ENCODE results near the gene ATP4A. TPM values are rescaled to one million over a fixed set of nuclear protein-coding genes. Genes with fewer than 3 reads are reported as not detected.

ATP4A gene
- total RNA-seq, 3 donors from 2014 or later, result not detected

GRCh38 chr19:35524181-35524837 lies 39.1 kb downstream of the ATP4A start:
- no peak overlapping the region for H3K27ac ChIP-seq
- TF ChIP-seq POLR2A (IDR thresholded peaks at IDR 0.05) (no peak), CTCF (IDR thresholded peaks at IDR 0.05) (no peak), POLR2AphosphoS5 (IDR thresholded peaks at IDR 0.05) (no peak)
- intact Hi-C loops (cut with DNase I; ENCODE audit: low total_unique reads), result no loop called here
- H3K9me3 ChIP-seq, result no peaks in the 10 kb centered on the region
- H3K36me3 ChIP-seq, result no peaks in the 10 kb centered on the region
- no peak overlapping the region for H3K4me3 ChIP-seq
- no peaks in the 10 kb centered on the region for H3K4me1 ChIP-seq
- H3K27me3 ChIP-seq, result peaks cover 0 to 43% of the 10 kb centered on the region in 2 donors
- DNase-seq (ENCODE audit: low spot score in 2 of 2), result no peak

- Histone ChIP-seq H3K27me3 (peaks cover 0 to 29% of the 10 kb centered on the region in 2 donors), H3K9me3 (no peaks in the 10 kb centered on the region), H3K4me3 (no peak overlapping the region), H3K4me1 (no peaks in the 10 kb centered on the region), H3K36me3 (no peaks in the 10 kb centered on the region), H3K27ac (no peak overlapping the region)
- no peak for TF ChIP-seq POLR2A (IDR thresholded peaks at IDR 0.05)
- intact Hi-C loops (cut with DNase I; ENCODE audit: low total_unique reads), result no loop called here
- no peak for DNase-seq (ENCODE audit: low spot score in 2 of 2)
Observed at GRCh38 chr19:35522745-35523327, 40.6 kb downstream of the ATP4A start.

GRCh38 chr19:35521124-35521743 lies 42.2 kb downstream of the ATP4A start:
- no peak overlapping the region for H3K27ac ChIP-seq
- no peaks in the 10 kb centered on the region for H3K4me1 ChIP-seq
- intact Hi-C loops (cut with DNase I; ENCODE audit: low total_unique reads), result no loop called here
- TF ChIP-seq POLR2AphosphoS5 (IDR thresholded peaks at IDR 0.05) (no peak), CTCF (IDR thresholded peaks at IDR 0.05) (no peak), POLR2A (IDR thresholded peaks at IDR 0.05) (no peak)
- H3K36me3 ChIP-seq, result no peaks in the 10 kb centered on the region
- no peak overlapping the region for H3K4me3 ChIP-seq
- H3K9me3 ChIP-seq, result no peaks in the 10 kb centered on the region
- peaks cover 0 to 15% of the 10 kb centered on the region in 2 donors for H3K27me3 ChIP-seq
- DNase-seq (ENCODE audit: low spot score in 2 of 2), result no peak

GRCh38 chr19:35519291-35519690 lies 44.2 kb downstream of the ATP4A start:
- Histone ChIP-seq H3K4me1 (no peaks in the 10 kb centered on the region), H3K27ac (no peak overlapping the region), H3K9me3 (no peaks in the 10 kb centered on the region), H3K27me3 (no peaks in the 10 kb centered on the region), H3K36me3 (no peaks in the 10 kb centered on the region), H3K4me3 (no peak overlapping the region)
- TF ChIP-seq CTCF (IDR thresholded peaks at IDR 0.05), result no peak
- TF ChIP-seq POLR2AphosphoS5 (IDR thresholded peaks at IDR 0.05), result no peak
- TF ChIP-seq POLR2A (IDR thresholded peaks at IDR 0.05), result no peak
- no peak for DNase-seq (ENCODE audit: low spot score in 2 of 2)
- intact Hi-C loops (cut with DNase I; ENCODE audit: low total_unique reads), result no loop called here

GRCh38 chr19:35518313-35518712 lies 45.1 kb downstream of the ATP4A start:
- Histone ChIP-seq H3K27ac (no peak overlapping the region), H3K9me3 (no peaks in the 10 kb centered on the region), H3K36me3 (no peaks in the 10 kb centered on the region), H3K27me3 (no peaks in the 10 kb centered on the region), H3K4me1 (no peaks in the 10 kb centered on the region), H3K4me3 (no peak overlapping the region)
- intact Hi-C loops (cut with DNase I; ENCODE audit: low total_unique reads), result no loop called here
- DNase-seq (ENCODE audit: low spot score in 2 of 2), result no peak
- TF ChIP-seq POLR2A (IDR thresholded peaks at IDR 0.05), result no peak
- TF ChIP-seq CTCF (IDR thresholded peaks at IDR 0.05), result no peak
- no peak for TF ChIP-seq POLR2AphosphoS5 (IDR thresholded peaks at IDR 0.05)
